HG03135 (cell line): Measurements from ENCODE around the gene TMEM174.

Experiments used
- ATAC-seq: cut with Tn5 transposase; IDR thresholded peaks from one replicate; pipeline ENCODE4 v1.9.1; 2021; ENCODE audit warnings: mild to moderate bottlenecking, moderate library complexity; ENCODE audit not compliant: unreplicated experiment

The TMEM174 gene

DNA sequence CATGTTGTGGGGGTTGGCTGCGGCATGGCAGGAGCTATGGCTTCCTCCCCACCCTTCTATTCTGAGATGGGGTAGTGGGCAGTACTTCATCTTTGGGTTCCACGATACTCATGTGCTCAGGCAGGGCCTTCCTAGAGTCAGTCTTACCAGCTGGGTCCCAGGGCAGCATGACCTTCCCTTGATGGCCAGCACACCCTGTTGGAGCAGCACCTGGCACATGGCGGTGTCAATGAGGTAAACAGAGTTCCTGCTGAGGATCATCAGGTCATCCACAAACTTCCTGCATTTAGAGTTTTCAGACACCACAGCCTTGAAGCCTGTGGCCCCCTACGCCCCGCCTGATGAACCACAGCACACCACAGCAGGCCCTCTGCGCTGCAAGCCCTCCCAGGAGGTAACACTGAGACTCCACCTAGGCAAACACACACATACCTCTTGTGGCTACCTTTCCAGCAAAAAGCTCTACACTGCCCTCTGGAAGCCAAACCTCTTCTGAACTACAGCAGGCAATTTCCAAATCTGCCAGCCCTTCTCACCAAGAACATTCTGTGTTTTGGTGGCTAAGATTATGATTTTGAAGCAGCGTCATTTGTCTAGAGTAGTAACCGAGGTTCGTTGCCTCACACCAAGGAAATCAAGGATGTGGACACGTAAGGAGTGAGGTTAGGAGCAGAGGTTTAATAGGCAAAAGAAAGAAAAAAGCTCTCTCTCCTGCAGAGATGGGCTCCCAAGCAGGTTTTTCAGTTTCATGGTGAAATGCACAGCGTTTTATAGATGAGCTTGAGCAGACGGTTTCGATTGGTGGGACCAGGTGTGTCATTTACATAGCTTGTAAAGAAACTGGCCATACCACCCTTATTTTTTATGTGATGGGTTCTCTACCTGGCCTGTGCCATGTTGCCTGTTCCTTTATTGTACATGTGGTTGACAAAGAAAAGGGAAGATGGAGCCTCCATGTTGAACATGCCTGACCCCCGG is 20.3 kb upstream of the TMEM174 start:
- ATAC-seq: no peak

- no peak for ATAC-seq
These were observed 19.5 kb upstream of the TMEM174 start for GRCh38 chr5:73153513-73153912.

DNA sequence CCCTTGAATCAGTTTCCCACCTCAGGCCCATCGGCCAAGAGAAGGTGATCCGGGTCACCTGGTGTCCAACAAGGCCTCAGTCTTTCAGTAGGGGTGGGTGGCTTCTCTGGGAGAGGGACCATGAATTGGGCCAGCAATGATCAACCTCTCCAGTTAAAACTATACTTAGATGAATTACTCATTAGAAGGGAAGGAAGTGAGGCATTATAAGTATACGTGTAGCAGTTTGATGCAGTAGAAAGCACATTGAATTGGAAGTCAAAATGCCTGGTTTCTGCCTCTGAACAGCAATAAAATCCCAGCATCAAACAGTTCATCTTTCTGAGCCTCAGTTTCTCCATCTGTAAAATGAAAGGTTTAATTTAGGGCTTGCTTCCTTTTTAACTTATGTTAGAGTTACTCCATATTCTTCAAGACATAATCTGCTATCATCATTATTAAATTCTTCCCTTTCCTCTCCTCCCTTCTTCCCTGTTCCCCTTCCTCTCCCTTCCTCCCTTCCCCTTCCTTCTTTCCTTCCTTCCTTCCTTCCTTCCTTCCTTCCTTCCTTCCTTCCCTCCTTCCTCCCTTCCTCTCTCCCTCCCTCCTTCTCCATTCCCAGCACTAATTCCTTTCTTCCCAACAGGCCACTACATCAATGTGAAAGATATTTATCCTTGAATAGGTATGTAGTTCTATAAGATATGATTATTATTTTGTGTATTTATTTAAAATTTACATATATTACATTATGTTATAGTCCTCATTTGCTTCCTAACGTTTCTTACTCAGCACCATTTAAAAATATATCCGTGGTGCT is 18.6 kb upstream of the TMEM174 start:
- ATAC-seq: no peak

DNA sequence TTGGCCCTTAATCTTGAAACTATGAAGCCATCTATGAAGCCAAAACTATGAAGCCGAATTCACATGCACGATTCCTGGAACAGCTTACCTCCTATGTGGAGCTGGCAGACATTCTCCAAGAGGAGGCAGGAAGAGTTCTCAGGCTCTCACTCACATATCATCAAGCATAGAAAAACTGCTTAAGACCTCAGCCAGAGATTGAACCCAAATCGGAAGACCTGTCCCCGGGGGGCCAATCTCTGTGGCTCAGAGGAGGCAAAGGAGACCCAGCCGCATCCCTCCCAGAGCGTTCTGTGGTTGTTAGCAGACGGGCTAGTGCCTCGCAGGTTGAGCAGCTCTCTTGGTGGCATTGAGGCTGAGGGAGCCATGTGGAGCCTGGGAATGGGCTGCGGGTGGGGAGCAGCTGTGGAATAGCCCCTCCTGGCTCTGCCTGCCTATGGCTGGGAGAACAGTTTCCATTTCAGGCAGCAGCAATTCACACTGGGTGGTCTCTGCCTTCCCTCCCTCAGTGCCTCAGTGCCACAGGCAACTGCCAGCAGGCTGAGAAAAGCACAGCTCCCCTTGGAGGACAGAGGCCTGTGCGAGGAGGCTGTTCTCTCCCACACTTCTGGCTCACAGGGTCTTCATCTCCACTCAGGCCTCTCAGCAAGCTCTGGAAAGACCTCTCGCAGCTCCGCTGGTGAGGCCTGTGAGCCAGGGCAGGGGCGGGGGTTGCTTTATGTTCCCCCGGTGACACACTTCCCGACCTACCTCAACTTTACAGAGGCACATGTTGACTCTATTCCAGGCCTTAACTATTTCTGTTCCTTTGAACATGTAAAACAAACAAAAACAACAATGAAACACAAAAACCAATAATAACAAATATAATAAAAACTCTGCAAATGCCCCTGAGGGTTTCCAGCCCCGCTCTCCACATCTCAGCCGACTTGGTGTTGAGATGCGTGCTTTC is 17.4 kb upstream of the TMEM174 start:
- ATAC-seq: no peak

GRCh38 chr5:73157414-73158303 is 15.3 kb upstream of the TMEM174 start:
- ATAC-seq: no peak

GRCh38 chr5:73158313-73158712 is 14.7 kb upstream of the TMEM174 start:
- no peak for ATAC-seq

GRCh38 chr5:73160239-73160671 is 12.7 kb upstream of the TMEM174 start:
- ATAC-seq: peak; percentile 87

DNA sequence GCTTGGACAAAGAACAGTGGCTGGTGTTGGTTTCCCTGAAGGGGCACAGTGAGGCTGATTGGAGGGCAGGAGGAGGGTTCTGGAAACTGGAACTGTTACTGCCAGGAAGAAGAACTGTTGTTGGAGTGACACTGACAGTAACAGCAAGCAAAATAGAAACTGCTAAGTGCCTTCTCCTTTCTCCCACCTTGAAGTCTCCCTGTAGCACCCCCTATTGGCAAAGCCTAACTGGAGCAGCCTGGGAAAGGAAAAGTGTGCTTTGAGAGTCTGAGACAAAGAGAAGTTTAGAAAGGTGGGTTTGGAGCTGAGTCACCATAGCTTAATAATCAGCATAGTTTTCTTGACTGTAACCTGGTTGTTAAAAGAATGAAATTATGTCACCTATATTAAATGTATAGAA is 2.5 kb upstream of the TMEM174 start:
- ATAC-seq: no peak

DNA sequence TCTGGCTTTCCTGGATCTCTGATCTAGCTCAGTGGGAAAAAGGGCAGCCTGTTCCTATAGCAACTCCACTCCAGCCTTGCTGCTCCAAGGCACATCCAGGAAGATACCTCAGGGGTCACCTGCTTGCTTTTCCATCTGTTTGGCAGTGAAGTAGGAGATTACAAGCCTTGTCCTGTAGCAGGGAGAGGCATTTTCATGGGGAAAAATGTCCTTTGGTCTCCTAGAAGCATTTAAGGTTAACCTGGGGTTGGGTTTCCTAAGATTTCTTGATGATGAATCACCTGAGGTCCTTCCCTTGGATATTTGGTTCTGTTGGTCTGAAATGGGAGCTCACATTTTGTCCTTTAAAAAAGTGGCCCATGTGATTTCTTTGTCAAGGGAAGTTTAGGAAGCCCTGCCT is 1.5 kb upstream of the TMEM174 start:
- ATAC-seq: no peak

- ATAC-seq: no peak
These were observed 1.3 kb downstream of the TMEM174 start for GRCh38 chr5:73174100-73174815.

GRCh38 chr5:73176250-73176649 is 3.3 kb downstream of the TMEM174 start:
- ATAC-seq: no peak

- no peak for ATAC-seq
These were observed 5.3 kb downstream of the TMEM174 start for GRCh38 chr5:73178265-73178664.

DNA sequence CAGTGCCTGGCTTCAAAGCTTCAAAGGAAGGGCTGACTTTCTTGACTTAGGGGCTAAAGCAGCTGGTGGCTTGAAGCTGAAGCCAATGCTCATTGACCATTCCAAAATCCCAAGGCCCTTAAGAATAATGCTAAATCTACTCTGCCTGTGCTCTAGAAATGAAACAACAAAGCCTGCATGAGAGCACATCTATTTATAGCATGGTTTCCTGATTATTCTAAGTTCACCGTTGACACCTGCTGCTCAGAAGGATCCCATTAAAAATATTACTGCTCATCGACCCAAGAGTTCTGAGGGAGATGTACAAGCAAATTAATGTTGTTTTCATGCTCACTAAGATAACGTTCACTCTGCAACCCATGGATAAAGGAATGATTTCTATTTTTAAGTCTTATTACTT is 6.7 kb downstream of the TMEM174 start:
- no peak for ATAC-seq

- ATAC-seq: no peak
These were observed 7.6 kb downstream of the TMEM174 start for GRCh38 chr5:73180566-73180965.

DNA sequence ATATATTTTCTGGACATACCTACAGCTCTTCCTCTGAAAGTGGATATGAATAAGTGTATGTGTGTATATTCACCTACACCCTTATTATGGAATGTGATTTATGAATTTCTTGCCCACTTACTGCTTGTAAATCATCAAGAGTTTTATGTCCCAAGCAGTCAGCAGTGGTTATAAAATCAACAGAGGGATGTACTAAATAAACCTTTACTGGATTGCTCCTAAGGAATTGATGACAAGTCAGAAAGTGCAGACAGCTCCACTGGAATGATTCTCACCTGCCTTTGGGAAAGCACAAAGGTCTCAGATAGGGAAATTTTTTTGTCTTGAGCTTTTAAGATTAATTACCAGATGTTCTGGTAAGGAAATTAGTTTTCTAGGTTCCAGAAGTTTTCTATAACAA is 9.3 kb downstream of the TMEM174 start:
- ATAC-seq: no peak

DNA sequence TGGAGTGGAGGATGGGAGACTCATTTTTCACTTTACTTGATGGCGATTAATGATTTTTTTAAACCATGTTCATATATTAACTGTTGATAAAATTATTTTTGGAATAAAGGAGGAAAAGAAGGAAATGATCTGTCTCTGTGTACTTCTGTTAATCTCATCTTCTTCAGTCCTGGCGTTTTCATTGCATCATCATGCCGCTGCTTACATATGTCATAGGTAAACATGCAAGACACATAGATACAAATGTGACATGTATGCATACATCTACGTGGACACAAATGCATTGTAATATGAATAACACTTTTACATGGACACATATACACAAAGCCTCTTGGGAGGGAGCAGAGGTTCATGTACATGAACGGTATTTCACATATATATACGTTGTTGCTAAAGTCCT is 10.0 kb downstream of the TMEM174 start:
- ATAC-seq: no peak

- no peak for ATAC-seq
These were observed 10.5 kb downstream of the TMEM174 start for GRCh38 chr5:73183481-73183891.

DNA sequence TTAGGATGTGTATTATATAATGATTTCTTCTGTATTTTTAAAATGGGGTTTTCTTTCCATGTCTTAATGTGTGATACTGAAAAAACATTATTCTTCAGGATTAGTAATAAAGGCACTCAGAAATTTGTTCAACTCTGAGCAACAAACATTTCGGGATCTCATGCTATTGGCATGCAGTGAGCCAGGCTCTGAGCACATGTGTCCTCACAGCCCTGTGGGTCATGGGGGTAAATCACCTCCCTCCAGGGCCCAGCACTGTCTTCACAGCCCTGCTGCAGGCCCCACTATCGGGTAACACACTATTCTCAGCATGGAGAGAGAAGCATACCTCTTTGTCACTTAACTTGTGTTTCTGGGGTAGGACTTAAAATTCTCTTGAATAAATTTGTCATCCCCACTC is 14.0 kb downstream of the TMEM174 start:
- no peak for ATAC-seq
